ENCODE measurements around the gene HILPDA.
A peak's percentile ranks its signal among the peaks of the same experiment; 100 is the strongest.
"Not testable (repeated sequence)": the region's sequence is repeated elsewhere in the genome, so short reads cannot be mapped to it uniquely, and the experiment has no call there.

HILPDA gene

DNA sequence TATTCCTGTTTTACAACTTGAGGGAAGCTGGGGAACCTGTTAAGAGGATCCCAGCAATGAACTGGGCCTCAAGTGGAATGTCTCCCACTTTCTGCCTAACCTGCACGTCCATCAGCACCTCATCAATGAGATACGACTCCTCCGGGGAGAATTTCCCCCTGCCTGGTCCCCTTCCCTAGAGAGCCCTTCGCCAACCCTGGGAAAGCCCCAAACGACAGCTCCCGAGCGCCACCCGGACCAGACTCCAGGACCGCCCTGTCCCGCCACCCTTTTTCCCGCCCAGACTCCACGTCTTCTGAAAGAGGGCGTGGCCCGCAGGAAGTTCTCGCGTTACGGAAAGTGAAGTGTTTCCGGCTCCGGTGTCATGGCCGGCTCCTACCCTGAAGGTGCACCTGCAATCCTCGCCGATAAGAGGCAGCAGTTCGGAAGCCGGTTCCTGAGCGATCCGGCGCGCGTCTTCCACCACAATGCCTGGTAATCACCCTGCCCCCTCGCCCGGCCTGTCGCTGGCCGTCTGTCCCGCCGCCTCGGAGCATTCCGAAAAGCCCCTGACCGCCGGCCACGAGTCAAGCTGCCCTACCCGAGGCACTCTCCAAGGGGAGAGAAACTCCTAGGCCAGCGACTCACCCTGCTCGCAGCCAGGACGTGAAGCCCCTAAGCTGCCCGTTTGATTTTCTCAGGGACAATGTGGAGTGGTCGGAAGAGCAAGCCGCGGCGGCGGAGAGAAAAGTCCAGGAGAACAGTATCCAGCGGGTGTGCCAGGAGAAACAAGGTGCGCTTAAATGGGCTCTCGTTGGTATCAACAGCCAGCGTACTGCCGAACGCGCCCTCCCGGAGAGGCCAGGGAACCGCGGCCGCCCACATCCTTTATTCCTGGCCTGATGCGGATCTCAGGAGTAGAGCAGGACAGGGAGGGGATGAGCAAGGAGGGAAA lies 21.0 kb downstream of the HILPDA start, which contains the start of gene METTL2B:
TSS of gene METTL2B (plus strand) at position 347 of the 934 bp plus-strand sequence. CDS start at position 365, 18 bp downstream.
- H3K27me3 ChIP-seq (ENCODE audit: insufficient read depth, low read depth); H4K20me1 ChIP-seq (ENCODE audit: insufficient read depth); H3K36me3 ChIP-seq (ENCODE audit: insufficient read depth); H3K4me3 ChIP-seq (IDR thresholded peaks at IDR 0.05; ENCODE audit: insufficient read depth, low read depth, low read length): not testable (repeated sequence)
- peak within 1 kb of the TSS; percentile 87 for H3K4me2 ChIP-seq
- peak; percentile 60 for TF ChIP-seq CTCF (conservative IDR thresholded peaks at IDR 0.05; ENCODE audit: low read depth, low read length)
- peaks cover 29% of the 10 kb centered on the region for H3K79me2 ChIP-seq (ENCODE audit: insufficient read depth, low read depth)
- H3K4me1 ChIP-seq (ENCODE audit: low read depth, poor library complexity, severe bottlenecking): peaks cover 33% of the 10 kb centered on the region
- H3K27ac ChIP-seq: peak within 1 kb of the TSS; percentile 94
- H2AFZ ChIP-seq (ENCODE audit: low read depth): peak within 1 kb of the TSS; percentile 57
- peak within 1 kb of the TSS; percentile 87 for H3K9ac ChIP-seq

- H3K79me2 ChIP-seq (ENCODE audit: insufficient read depth, low read depth): peaks cover 29% of the 10 kb centered on the region
- H3K9ac ChIP-seq: peak overlapping the region; percentile 87
- peak overlapping the region; percentile 57 for H2AFZ ChIP-seq (ENCODE audit: low read depth)
- not testable (repeated sequence) for H3K27me3 ChIP-seq (ENCODE audit: insufficient read depth, low read depth); H3K36me3 ChIP-seq (ENCODE audit: insufficient read depth); H3K4me3 ChIP-seq (IDR thresholded peaks at IDR 0.05; ENCODE audit: insufficient read depth, low read depth, low read length); H4K20me1 ChIP-seq (ENCODE audit: insufficient read depth)
- H3K4me1 ChIP-seq (ENCODE audit: low read depth, poor library complexity, severe bottlenecking): peaks cover 33% of the 10 kb centered on the region
- peak overlapping the region; percentile 87 for H3K4me2 ChIP-seq
- peak overlapping the region; percentile 94 for H3K27ac ChIP-seq
Observed at GRCh38 chr7:128477336-128477690, 21.6 kb downstream of the HILPDA start.

- Histone ChIP-seq H3K79me2 (ENCODE audit: insufficient read depth, low read depth) (peaks cover 29% of the 10 kb centered on the region), H3K4me1 (ENCODE audit: low read depth, poor library complexity, severe bottlenecking) (peaks cover 30% of the 10 kb centered on the region)
- H3K4me3 ChIP-seq (IDR thresholded peaks at IDR 0.05; ENCODE audit: insufficient read depth, low read depth, low read length); H3K4me2 ChIP-seq; H2AFZ ChIP-seq (ENCODE audit: low read depth); H3K9ac ChIP-seq; H3K36me3 ChIP-seq (ENCODE audit: insufficient read depth); H3K27ac ChIP-seq; H4K20me1 ChIP-seq (ENCODE audit: insufficient read depth); H3K27me3 ChIP-seq (ENCODE audit: insufficient read depth, low read depth): not testable (repeated sequence)
Observed at GRCh38 chr7:128479082-128479481, 23.4 kb downstream of the HILPDA start.

DNA sequence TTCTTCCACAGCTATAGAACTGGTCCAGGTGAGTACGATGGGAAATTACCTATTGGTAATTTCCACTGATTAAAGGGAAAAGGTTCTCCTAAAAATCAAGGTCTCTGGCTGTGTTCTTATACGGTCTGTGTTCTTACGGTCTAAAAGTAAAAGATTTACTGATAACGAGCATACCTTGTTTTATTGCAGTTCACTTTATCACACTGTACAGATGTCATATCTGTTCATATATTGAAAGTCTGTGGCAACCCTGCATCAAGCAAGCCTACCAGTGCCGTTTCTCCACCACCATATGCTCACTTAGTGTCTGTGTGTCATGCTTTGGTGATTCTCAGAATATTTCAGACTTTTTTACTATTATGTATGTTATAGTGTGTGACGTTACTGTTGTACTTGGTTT lies 32.5 kb downstream of the HILPDA start:
- H3K4me3 ChIP-seq (IDR thresholded peaks at IDR 0.05; ENCODE audit: insufficient read depth, low read depth, low read length); H3K36me3 ChIP-seq (ENCODE audit: insufficient read depth); H3K27me3 ChIP-seq (ENCODE audit: insufficient read depth, low read depth); H2AFZ ChIP-seq (ENCODE audit: low read depth); H3K4me2 ChIP-seq; H3K27ac ChIP-seq; H3K79me2 ChIP-seq (ENCODE audit: insufficient read depth, low read depth); H3K9ac ChIP-seq; H3K4me1 ChIP-seq (ENCODE audit: low read depth, poor library complexity, severe bottlenecking); H4K20me1 ChIP-seq (ENCODE audit: insufficient read depth): not testable (repeated sequence)

DNA sequence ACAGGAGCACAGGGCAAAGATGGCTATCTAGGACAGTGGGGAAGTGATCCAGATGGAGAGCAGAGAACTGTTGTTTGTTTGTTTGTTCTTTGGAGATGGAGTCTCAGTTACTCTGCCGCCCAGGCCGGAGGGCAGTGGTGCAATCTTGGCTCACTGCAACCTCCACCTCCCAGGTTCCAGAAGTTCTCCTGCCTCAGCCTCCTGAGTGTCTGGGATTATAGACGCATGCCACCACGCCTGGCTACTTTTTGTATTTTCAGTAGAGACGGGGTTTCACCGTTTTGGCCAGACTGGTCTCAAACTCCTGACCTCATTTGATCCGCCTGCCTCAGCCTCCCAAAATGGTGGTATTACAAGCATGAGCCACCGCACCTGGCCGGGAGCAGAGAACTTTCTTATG lies 41.7 kb downstream of the HILPDA start:
- H3K4me3 ChIP-seq (IDR thresholded peaks at IDR 0.05; ENCODE audit: insufficient read depth, low read depth, low read length): no peak overlapping the region
- no peaks in the 10 kb centered on the region for H4K20me1 ChIP-seq (ENCODE audit: insufficient read depth)
- no peak overlapping the region for H3K9ac ChIP-seq
- no peak for TF ChIP-seq CTCF (conservative IDR thresholded peaks at IDR 0.05; ENCODE audit: low read depth, low read length)
- H3K4me1 ChIP-seq (ENCODE audit: low read depth, poor library complexity, severe bottlenecking): no peaks in the 10 kb centered on the region
- H3K27ac ChIP-seq: no peak overlapping the region
- no peak overlapping the region for H3K4me2 ChIP-seq
- H3K36me3 ChIP-seq (ENCODE audit: insufficient read depth): 0 out of 2 replicates have a peak, but pooled peaks cover 6% of the 10 kb centered on the region
- H2AFZ ChIP-seq (ENCODE audit: low read depth): no peak overlapping the region
- H3K79me2 ChIP-seq (ENCODE audit: insufficient read depth, low read depth): no peaks in the 10 kb centered on the region
- H3K27me3 ChIP-seq (ENCODE audit: insufficient read depth, low read depth): no peaks in the 10 kb centered on the region

DNA sequence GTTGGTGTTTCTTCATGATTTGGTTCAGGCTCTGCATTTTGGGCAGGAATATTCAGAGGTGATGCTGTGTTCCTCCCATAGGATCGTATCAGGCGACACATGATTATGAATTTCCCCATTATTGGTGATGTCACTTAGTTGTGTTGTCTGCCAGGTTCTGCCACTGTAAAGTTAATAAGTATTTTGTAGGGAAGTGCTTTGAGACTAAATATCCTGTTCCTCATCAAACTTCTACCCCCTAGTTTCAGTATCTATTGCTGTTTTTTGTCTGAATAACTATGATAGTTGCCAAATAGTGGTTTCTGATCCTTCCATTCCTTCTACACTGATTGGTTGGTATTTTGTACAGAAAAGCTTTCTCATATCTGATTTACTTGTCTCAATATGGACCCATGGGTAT lies 49.7 kb downstream of the HILPDA start:
- peak overlapping the region; percentile 90; the same call in 1 of the 2 replicates for H3K4me2 ChIP-seq
- not testable (repeated sequence) for H2AFZ ChIP-seq (ENCODE audit: low read depth); H3K36me3 ChIP-seq (ENCODE audit: insufficient read depth); H4K20me1 ChIP-seq (ENCODE audit: insufficient read depth); H3K4me3 ChIP-seq (IDR thresholded peaks at IDR 0.05; ENCODE audit: insufficient read depth, low read depth, low read length); H3K9ac ChIP-seq; H3K27me3 ChIP-seq (ENCODE audit: insufficient read depth, low read depth); H3K79me2 ChIP-seq (ENCODE audit: insufficient read depth, low read depth)
- peak overlapping the region; percentile 91 for H3K27ac ChIP-seq
- peaks cover 66% of the 10 kb centered on the region for H3K4me1 ChIP-seq (ENCODE audit: low read depth, poor library complexity, severe bottlenecking)

- H3K27me3 ChIP-seq (ENCODE audit: insufficient read depth, low read depth); H2AFZ ChIP-seq (ENCODE audit: low read depth); H4K20me1 ChIP-seq (ENCODE audit: insufficient read depth); H3K4me3 ChIP-seq (IDR thresholded peaks at IDR 0.05; ENCODE audit: insufficient read depth, low read depth, low read length); H3K36me3 ChIP-seq (ENCODE audit: insufficient read depth); H3K79me2 ChIP-seq (ENCODE audit: insufficient read depth, low read depth): not testable (repeated sequence)
- peaks cover 66% of the 10 kb centered on the region for H3K4me1 ChIP-seq (ENCODE audit: low read depth, poor library complexity, severe bottlenecking)
- H3K4me2 ChIP-seq: peak overlapping the region; percentile 90
- peak overlapping the region; percentile 91 for H3K27ac ChIP-seq
- peak overlapping the region; percentile 46; the same call in 1 of the 2 replicates for H3K9ac ChIP-seq
Observed at GRCh38 chr7:128506819-128507218, 51.1 kb downstream of the HILPDA start.

DNA sequence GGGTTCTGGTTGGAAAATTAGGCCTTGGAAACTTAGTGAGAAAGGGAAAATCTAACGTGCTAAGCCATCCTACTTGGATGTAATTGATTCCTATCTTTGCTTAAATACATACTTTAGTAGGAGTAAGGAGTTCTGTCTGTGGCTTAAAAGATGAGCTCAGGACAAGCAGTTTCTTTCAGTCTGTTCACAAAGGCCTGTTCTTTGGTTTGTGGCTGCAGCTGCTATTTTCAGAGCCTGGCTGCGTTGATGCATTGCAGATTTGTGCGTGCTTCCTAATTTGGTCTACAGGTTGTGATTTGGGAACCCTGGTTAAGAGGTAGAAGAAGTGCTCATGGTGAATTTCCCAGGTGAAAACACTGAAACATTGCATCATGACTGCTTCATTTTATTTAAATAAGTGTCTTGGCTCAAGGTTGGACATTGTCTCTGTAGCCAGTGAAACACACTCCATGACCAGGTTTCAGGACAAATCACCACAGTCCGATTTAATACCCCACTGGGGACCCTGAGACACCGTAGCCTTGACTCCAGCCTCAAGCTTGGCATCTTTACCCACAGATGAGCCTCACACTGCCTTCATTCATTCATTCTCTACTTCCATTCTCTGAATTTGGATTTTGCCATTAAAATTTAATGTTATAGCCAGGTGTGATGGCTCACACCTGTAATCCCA lies 51.8 kb downstream of the HILPDA start:
- H4K20me1 ChIP-seq (ENCODE audit: insufficient read depth); H2AFZ ChIP-seq (ENCODE audit: low read depth); H3K36me3 ChIP-seq (ENCODE audit: insufficient read depth); H3K27me3 ChIP-seq (ENCODE audit: insufficient read depth, low read depth); H3K4me3 ChIP-seq (IDR thresholded peaks at IDR 0.05; ENCODE audit: insufficient read depth, low read depth, low read length); H3K79me2 ChIP-seq (ENCODE audit: insufficient read depth, low read depth): not testable (repeated sequence)
- H3K9ac ChIP-seq: peak overlapping the region; percentile 46; the same call in 1 of the 2 replicates
- H3K4me2 ChIP-seq: peak overlapping the region; percentile 90
- H3K27ac ChIP-seq: peak overlapping the region; percentile 91
- peaks cover 66% of the 10 kb centered on the region for H3K4me1 ChIP-seq (ENCODE audit: low read depth, poor library complexity, severe bottlenecking)

All from KMS-11 (cell line).